NCI-H2227 (cell line): ENCODE data around the gene VAPB.

Experiments used
- DNase-seq: peaks from one replicate; lab custom pipeline; 2025; ENCODE audit not compliant: unreplicated experiment; lab: John Stamatoyannopoulos, UW

Gene VAPB

GRCh38 chr20:58458342-58459057 is 69.5 kb downstream of the VAPB start:
- no peak for DNase-seq

GRCh38 chr20:58459058-58459750 is 70.2 kb downstream of the VAPB start:
- no peak for DNase-seq

GRCh38 chr20:58461104-58461503 is 72.1 kb downstream of the VAPB start:
- DNase-seq: no peak

- no peak for DNase-seq
Measured at GRCh38 chr20:58461899-58462298, 72.9 kb downstream of the VAPB start.

GRCh38 chr20:58463256-58463655 is 74.2 kb downstream of the VAPB start:
- no peak for DNase-seq

- DNase-seq: no peak
Measured at GRCh38 chr20:58464838-58465237, 75.8 kb downstream of the VAPB start.

- no peak for DNase-seq
Measured at GRCh38 chr20:58466095-58466708, 77.2 kb downstream of the VAPB start.

- no peak for DNase-seq
Measured at GRCh38 chr20:58466729-58467571, 77.9 kb downstream of the VAPB start.

GRCh38 chr20:58467572-58468527 is 78.8 kb downstream of the VAPB start:
- DNase-seq: no peak

- DNase-seq: no peak
Measured at GRCh38 chr20:58469616-58470015, 80.6 kb downstream of the VAPB start.

GRCh38 chr20:58470336-58471192 is 81.5 kb downstream of the VAPB start:
- no peak for DNase-seq

- DNase-seq: no peak
Measured at GRCh38 chr20:58471193-58472164, 82.5 kb downstream of the VAPB start.

- DNase-seq: no peak
Measured at GRCh38 chr20:58472273-58473018, 83.4 kb downstream of the VAPB start.

- DNase-seq: no peak
Measured at GRCh38 chr20:58473453-58474425, 84.7 kb downstream of the VAPB start.

GRCh38 chr20:58475466-58475865 is 86.4 kb downstream of the VAPB start:
- no peak for DNase-seq

- DNase-seq: no peak
Measured at GRCh38 chr20:58478141-58478805, 89.2 kb downstream of the VAPB start.
